Measurements from ENCODE around the gene MPRIP.

DNA sequence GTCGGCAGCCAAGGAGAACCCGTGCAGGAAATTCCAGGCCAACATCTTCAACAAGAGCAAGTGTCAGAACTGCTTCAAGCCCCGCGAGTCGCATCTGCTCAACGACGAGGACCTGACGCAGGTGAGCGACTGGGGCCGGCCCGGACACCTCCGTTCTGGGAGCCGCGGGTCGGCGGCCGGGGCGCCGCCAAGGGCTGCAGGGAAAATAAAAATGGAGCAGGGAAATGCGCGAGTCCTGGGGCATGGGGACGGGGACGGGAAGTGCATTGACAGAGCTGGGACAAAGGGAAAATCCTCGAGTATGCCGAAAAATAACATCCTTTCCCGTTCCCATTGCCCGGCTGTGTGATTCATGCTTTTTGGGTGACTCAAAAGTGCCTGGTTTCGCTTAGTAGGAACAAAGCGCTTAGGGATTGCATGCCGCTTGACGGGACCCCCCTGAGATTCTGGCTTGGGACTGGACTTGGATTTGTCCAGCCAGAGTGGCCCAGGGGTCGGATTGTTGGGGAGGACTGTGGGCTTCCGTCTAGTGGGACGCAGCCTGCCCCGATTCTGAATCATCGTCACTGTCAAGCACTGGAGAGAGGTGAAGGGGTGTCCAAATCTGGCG is 699 bp downstream of the MPRIP start:
- TF ChIP-seq CTCF (IDR thresholded peaks at IDR 0.05; ENCODE audit: poor library complexity, severe bottlenecking), result no peak
- no peak for TF ChIP-seq TAF1 (IDR thresholded peaks at IDR 0.05; ENCODE audit: low read depth)
- no peak for TF ChIP-seq EZH2 (IDR thresholded peaks at IDR 0.05; ENCODE audit: borderline replicate concordance, insufficient read depth, low read length, poor library complexity, severe bottlenecking)
- no peak for TF ChIP-seq POLR2AphosphoS5 (IDR thresholded peaks at IDR 0.05)
